ENCODE data around the gene RNF145.

DNA sequence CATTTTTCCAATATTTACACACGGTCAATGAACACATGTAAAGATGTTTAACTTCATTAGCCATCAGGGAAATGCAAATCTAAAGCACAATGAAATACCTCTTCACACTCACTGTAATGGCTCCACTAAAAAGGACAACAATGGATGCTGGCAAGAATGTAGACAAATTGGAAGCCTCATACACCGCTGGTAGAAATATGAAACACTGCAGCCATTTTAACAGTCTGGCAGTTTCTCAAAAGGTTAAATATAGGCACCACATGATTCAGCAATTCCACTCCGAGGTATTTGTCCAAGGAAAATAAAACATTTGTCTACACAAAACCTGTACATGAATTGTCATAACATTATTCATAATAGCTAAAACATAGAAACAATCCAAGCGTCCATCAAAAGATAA lies 20.0 kb downstream of the RNF145 start:
- TF ChIP-seq, protein P1, sequence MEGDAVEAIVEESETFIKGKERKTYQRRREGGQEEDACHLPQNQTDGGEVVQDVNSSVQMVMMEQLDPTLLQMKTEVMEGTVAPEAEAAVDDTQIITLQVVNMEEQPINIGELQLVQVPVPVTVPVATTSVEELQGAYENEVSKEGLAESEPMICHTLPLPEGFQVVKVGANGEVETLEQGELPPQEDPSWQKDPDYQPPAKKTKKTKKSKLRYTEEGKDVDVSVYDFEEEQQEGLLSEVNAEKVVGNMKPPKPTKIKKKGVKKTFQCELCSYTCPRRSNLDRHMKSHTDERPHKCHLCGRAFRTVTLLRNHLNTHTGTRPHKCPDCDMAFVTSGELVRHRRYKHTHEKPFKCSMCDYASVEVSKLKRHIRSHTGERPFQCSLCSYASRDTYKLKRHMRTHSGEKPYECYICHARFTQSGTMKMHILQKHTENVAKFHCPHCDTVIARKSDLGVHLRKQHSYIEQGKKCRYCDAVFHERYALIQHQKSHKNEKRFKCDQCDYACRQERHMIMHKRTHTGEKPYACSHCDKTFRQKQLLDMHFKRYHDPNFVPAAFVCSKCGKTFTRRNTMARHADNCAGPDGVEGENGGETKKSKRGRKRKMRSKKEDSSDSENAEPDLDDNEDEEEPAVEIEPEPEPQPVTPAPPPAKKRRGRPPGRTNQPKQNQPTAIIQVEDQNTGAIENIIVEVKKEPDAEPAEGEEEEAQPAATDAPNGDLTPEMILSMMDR (IDR thresholded peaks at IDR 0.05): no peak
- TF ChIP-seq POLR2A (IDR thresholded peaks at IDR 0.05): no peak

Data from esophagus squamous epithelium (tissue), 4 donors.